Aorta (tissue), 5 donors: ENCODE measurements around the gene ZNF770. TPM values are rescaled to one million over a fixed set of nuclear protein-coding genes. Genes with fewer than 3 reads are reported as not detected.
"Not testable (repeated sequence)": the region's sequence is repeated elsewhere in the genome, so short reads cannot be mapped to it uniquely, and the experiment has no call there.

ENCODE experiments used
- ATAC-seq: fragments of 200-7000 bp; cut with Tn5 transposase; one replicate; pipeline ENCODE4 v1.9.1; 2022; ENCODE audit warnings: moderate library complexity; ENCODE audit not compliant: low FRiP score
- DNase-seq, 2 donors: peaks; one replicate each; pipeline ENCODE4 v3.0.0-alpha.2; 2020
- H3K27ac ChIP-seq, 2 donors: one replicate each; pipeline ENCODE4 v1.5.1; 2013; ENCODE audit warnings: low read length in 2 of 2, mild to moderate bottlenecking in 2 of 2, moderate library complexity in 2 of 2, control low read depth in 1 of 2, inconsistent platforms in 1 of 2, low read depth in 1 of 2
- H3K27me3 ChIP-seq, 2 donors: one replicate each; pipeline ENCODE4 v1.6.1; 2013; ENCODE audit warnings: control low read depth in 1 of 2, low read length in 1 of 2, mild to moderate bottlenecking in 1 of 2, moderate library complexity in 1 of 2; ENCODE audit not compliant: insufficient read depth in 2 of 2, control insufficient read depth in 1 of 2
- H3K36me3 ChIP-seq, 2 donors: one replicate each; pipeline ENCODE4 v1.6.1; 2013; ENCODE audit warnings: control low read depth in 1 of 2, low read length in 1 of 2, mild to moderate bottlenecking in 1 of 2; ENCODE audit not compliant: insufficient read depth in 2 of 2, control insufficient read depth in 1 of 2
- H3K4me1 ChIP-seq, 2 donors: one replicate each; pipeline ENCODE4 v1.6.1; 2013; ENCODE audit warnings: low read length in 2 of 2, control low read depth in 1 of 2, mild to moderate bottlenecking in 1 of 2, moderate library complexity in 1 of 2; ENCODE audit not compliant: insufficient read depth in 2 of 2, control insufficient read depth in 1 of 2
- H3K4me3 ChIP-seq, 2 donors: one replicate each; pipeline ENCODE4 v1.5.1; 2013; ENCODE audit warnings: low read length in 2 of 2, control low read depth in 1 of 2, mild to moderate bottlenecking in 1 of 2
- H3K9me3 ChIP-seq: one replicate; pipeline ENCODE4 v1.6.1; 2013; ENCODE audit warnings: mild to moderate bottlenecking, low read length; ENCODE audit not compliant: control insufficient read depth
- WGBS, 2 donors: extraction: QIAGEN DNeasy Blood & Tissue Kit; methylation state at CpG; one replicate each; pipeline ENCODE4 v1.1.7; 2013; 5-methylcytosine and 5-hydroxymethylcytosine counted together
- intact Hi-C, 2 donors: fragments of 100-400 bp; cut with DNase I; formaldehyde crosslinking; loops; one replicate each; pipeline versions ENCODE4 v1.14.2 to v1.15.0; 2022
- polyA plus RNA-seq, 2 donors: library from polyadenylated mRNA; stranded (reverse); fragments of 200-250 nt; gene quantifications; one replicate each; pipeline ENCODE4 v1.2.3, GENCODE V29; 2013
- total RNA-seq, 2 donors: library from RNA; stranded (reverse); fragmentation: NEBNext Ultra II Directional; extraction: Animal tissue kit (Norgen Biotek cat#: 25700); gene quantifications; one replicate each; pipeline ENCODE4 v1.2.1, GENCODE V29; 2021
- donor health status: healthy with polysubstance abuse.
- donor health status: Bipolar disorder and iron deficiency.
- donor health status: DM: no; HTN: no; CAD: no.
- donor health status: DM: no; HTN: no; CAD: no.
- donor health status: DM: yes; HTN: yes; CAD: no.

Gene ZNF770
- total and polyA plus RNA-seq, 4 donors, result 7.4 to 25.8 (median 16.9) TPM

GRCh38 chr15:34986771-34987480 lies 1.2 kb downstream of the ZNF770 start:
- Histone ChIP-seq H3K27ac (no peak overlapping the region), H3K9me3 (no peaks in the 10 kb centered on the region), H3K27me3 (no peaks in the 10 kb centered on the region), H3K4me1 (peaks cover 0 to 2% of the 10 kb centered on the region in 2 donors), H3K36me3 (peaks cover 0 to 3% of the 10 kb centered on the region in 2 donors), H3K4me3 (peak overlapping the region; percentile 89 to 90)
- WGBS, 2 donors, result 21 to 35% methylated on average over 9 of the region's 9 CpGs
- DNase-seq (no peak), ATAC-seq (no peak)
- intact Hi-C loops, result no loop called here

GRCh38 chr15:34986326-34986725 lies 1.8 kb downstream of the ZNF770 start:
- no peak overlapping the region for H3K27ac ChIP-seq
- H3K4me1 ChIP-seq, result peaks cover 0 to 2% of the 10 kb centered on the region in 2 donors
- DNase-seq (no peak), ATAC-seq (no peak)
- H3K36me3 ChIP-seq, result peaks cover 0 to 3% of the 10 kb centered on the region in 2 donors
- H3K9me3 ChIP-seq, result no peaks in the 10 kb centered on the region
- H3K27me3 ChIP-seq, result no peaks in the 10 kb centered on the region
- intact Hi-C loops, result no loop called here
- WGBS, 2 donors, result 87 to 91% methylated on average over 1 of the region's 1 CpG
- H3K4me3 ChIP-seq, result no peak overlapping the region

- Histone ChIP-seq H3K27ac (no peak overlapping the region), H3K4me1 (peaks cover 0 to 2% of the 10 kb centered on the region in 2 donors), H3K36me3 (peaks cover 0 to 3% of the 10 kb centered on the region in 2 donors), H3K27me3 (no peaks in the 10 kb centered on the region), H3K9me3 (no peaks in the 10 kb centered on the region), H3K4me3 (no peak overlapping the region)
- no peak for ATAC-seq
- intact Hi-C loops, result no loop called here
- no peak for DNase-seq
- 72 to 75% methylated on average over 9 of the region's 9 CpGs for WGBS, 2 donors
These were observed 3.0 kb downstream of the ZNF770 start for GRCh38 chr15:34984889-34985630.

GRCh38 chr15:34976743-34977142 lies 11.3 kb downstream of the ZNF770 start:
- 90% methylated on average over 2 of the region's 2 CpGs for WGBS, 2 donors
- Histone ChIP-seq H3K4me3 (no peak overlapping the region), H3K27ac (no peak overlapping the region), H3K4me1 (no peaks in the 10 kb centered on the region), H3K9me3 (no peaks in the 10 kb centered on the region), H3K36me3 (no peaks in the 10 kb centered on the region), H3K27me3 (no peaks in the 10 kb centered on the region)
- DNase-seq (no peak), ATAC-seq (no peak)
- intact Hi-C loops, result no loop called here

- DNase-seq (no peak), ATAC-seq (no peak)
- no peaks in the 10 kb centered on the region for H3K36me3 ChIP-seq
- H3K27ac ChIP-seq, result no peak overlapping the region
- no peaks in the 10 kb centered on the region for H3K27me3 ChIP-seq
- H3K4me1 ChIP-seq, result no peaks in the 10 kb centered on the region
- no peaks in the 10 kb centered on the region for H3K9me3 ChIP-seq
- intact Hi-C loops, result no loop called here
- 92 to 95% methylated on average over 2 of the region's 2 CpGs for WGBS, 2 donors
- H3K4me3 ChIP-seq, result no peak overlapping the region
These were observed 12.0 kb downstream of the ZNF770 start for GRCh38 chr15:34976073-34976472.

GRCh38 chr15:34973512-34973911 lies 14.6 kb downstream of the ZNF770 start:
- DNase-seq, result no peak
- no peak for ATAC-seq
- Histone ChIP-seq H3K4me1 (no peaks in the 10 kb centered on the region), H3K9me3 (no peaks in the 10 kb centered on the region), H3K27me3 (no peaks in the 10 kb centered on the region), H3K36me3 (no peaks in the 10 kb centered on the region), H3K4me3 (no peak overlapping the region), H3K27ac (no peak overlapping the region)
- 92% methylated on average over 2 of the region's 2 CpGs for WGBS, 2 donors
- intact Hi-C loops, result no loop called here

GRCh38 chr15:34970098-34970643 lies 17.9 kb downstream of the ZNF770 start:
- H3K9me3 ChIP-seq, ATAC-seq, H3K36me3 ChIP-seq, H3K4me1 ChIP-seq, intact Hi-C loops, DNase-seq, H3K27me3 ChIP-seq, H3K27ac ChIP-seq: not testable (repeated sequence)
- peak overlapping the region; percentile 16 to 37 for H3K4me3 ChIP-seq
- WGBS, 2 donors, result 66 to 67% methylated on average over 21 of the region's 21 CpGs

GRCh38 chr15:34969340-34970097 lies 18.6 kb downstream of the ZNF770 start, which contains the start of gene AQR:
TSS of gene AQR (minus strand) at chr15:34969742. CDS start at chr15:34969613, 129 bp downstream.
- Histone ChIP-seq H3K27me3 (no peaks in the 10 kb centered on the region), H3K9me3 (no peaks in the 10 kb centered on the region), H3K4me1 (no peaks in the 10 kb centered on the region), H3K4me3 (peak within 1 kb of the TSS; percentile 75 to 85), H3K36me3 (no peaks in the 10 kb centered on the region), H3K27ac (peak within 1 kb of the TSS in 1 of 2 donors; percentile 61)
- 0 to 1% methylated on average over 44 of the region's 44 CpGs for WGBS, 2 donors
- intact Hi-C loops, result no loop called here
- DNase-seq, result peak; percentile 97
- peak; percentile 100 for ATAC-seq
